Activated naive CD8-positive, alpha-beta T cell treated with anti-CD3 and anti-CD28 coated beads, Interleukin-2, amount 50 U/mL, for 16 hours (primary cell): ENCODE data around the gene EXOC3.
"Not testable (repeated sequence)": the region's sequence is repeated elsewhere in the genome, so short reads cannot be mapped to it uniquely, and the experiment has no call there.

Experiments
- DNase-seq: peaks from one replicate; pipeline ENCODE4 v3.0.0-alpha.2; 2020; ENCODE audit warnings: low read depth, low spot score

The EXOC3 gene

DNA sequence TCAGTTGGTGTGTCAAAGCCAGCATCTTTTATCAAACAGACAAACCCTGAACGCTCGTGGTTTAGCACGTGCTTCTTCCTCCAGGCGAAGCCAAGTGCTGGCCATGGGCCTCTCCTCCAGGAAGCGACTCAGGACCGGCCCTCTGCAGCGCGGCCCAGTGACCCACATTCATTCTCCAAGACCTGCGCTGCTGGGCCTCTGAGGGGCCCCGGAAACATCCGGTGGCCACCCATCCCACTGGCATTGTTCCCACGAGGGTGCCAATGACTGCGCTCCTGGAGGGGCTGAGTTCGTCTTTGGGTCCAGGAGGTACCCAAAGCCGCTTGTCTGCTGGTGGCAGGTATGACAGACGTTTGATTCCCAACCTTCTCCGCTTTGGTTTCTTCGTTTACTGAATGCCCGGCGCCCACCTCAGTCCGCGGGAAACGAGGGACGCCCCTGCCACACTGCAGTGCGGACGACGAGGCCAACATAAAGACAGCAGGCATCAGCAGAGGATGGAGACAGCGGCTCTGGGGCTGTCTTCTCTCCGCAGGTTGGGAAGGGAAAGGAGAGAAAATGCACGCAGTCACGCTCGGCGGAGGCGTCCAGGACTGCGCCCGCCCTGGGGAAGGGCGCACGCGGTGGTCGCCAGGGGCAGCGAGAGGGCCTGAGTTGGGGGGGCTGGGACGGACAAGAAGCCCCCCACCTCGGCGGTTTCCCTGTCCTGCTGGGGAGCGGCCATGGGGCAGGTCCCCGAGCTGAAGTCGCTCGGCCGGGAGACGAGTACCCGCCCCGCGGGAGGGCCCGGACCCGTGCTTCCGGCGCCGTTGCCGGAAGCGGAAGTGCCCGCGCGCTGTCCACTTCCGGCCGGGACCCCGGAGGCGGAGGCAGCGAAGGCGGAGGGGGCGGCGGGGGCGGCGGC is at the start of gene EXOC3:
TSS of gene EXOC3 (plus strand) at position 842 of the 904 bp plus-strand sequence. CDS start 3,030 bp downstream, outside the sequence.
- peak; percentile 32 for DNase-seq

DNA sequence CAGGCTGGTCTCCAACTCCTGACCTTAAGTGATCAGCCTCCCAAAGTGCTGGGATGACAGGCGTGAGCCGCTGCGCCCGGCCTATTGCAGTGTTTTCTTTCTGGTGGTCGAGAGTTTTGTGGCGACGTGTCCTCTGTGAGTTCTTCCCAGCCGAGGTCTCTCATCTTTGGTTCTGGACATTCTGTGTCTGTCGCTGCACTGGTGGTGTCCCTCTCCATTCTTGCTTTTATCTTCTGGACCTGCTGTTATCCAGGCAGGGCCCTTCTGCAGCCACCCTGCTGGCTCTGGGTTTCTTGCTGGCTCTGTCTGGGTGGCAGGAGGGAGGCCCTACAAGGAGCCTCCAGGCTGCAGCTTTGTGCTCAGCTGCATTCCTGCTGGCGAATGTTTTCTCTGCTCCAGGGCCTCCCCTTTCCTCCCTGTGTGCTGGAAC is 49.1 kb upstream of the EXOC3 start:
- no peak for DNase-seq

GRCh38 chr5:394671-395155 is 48.3 kb upstream of the EXOC3 start:
- no peak for DNase-seq

DNA sequence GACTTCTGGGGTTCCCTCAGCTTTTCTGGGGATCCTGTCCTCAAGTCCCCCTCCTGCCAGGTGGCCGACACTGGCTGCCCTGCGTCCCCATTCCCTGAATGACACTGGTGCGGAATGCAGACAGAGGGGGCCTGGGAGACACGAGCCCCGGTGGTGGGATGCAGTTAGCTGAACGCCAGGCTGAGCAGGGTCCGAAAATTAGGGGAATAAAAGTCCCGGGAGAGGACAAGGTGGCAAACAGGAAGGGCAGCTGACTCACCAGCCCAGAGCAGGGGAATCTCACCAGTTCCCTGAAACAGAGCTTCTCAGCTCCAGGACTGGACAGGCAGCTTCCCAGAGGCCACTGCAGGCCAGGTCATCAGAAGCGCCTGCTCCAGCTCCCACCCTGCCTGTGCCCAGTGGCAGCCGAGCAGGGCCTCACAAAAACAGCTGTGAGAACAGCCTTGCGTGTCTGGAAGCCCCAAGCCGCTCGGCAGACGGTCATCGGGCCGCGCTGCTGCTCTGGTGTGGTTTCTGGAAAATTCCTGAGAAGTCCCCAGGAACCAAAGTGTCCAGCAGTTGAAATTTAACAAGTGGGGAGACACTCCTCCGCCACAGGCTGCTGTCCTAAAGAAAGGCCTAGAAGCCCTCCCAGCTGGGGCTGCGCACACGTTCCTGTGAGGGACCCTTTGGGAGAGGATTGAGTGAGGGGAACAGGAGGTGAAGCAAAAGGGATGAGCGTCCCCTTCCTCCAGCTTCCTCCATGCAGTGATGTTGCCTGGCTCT is 47.6 kb upstream of the EXOC3 start:
- no peak for DNase-seq

DNA sequence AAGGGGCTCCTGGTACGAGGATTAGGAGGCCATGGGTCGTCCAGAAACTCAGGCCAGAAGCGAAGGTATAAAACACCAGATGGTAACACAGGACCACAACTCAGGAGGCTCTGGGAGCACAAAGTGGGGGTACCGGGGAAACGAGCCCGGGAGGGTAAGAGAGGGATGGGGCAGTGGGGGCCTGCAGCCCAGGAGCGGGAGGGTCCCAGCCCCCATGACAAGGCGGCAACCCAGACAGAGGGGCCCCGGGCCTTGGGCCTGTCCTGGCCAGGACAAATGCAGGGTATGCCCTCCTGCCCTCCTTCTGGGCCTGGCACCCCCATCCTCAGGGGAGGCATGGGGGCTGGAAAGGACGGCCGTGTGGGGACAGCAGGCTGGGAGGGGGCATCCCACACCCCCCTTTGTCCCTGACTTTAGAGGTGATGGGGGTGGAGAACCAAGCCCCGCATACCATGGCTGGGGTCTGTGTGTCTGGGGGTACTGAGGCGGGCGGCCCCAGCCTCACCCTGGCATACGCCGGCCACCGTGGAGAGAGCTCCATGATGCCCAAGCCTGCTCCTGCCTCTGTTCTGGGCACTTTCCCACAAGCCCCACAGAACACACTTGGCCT is 47.0 kb upstream of the EXOC3 start:
- no peak for DNase-seq

DNA sequence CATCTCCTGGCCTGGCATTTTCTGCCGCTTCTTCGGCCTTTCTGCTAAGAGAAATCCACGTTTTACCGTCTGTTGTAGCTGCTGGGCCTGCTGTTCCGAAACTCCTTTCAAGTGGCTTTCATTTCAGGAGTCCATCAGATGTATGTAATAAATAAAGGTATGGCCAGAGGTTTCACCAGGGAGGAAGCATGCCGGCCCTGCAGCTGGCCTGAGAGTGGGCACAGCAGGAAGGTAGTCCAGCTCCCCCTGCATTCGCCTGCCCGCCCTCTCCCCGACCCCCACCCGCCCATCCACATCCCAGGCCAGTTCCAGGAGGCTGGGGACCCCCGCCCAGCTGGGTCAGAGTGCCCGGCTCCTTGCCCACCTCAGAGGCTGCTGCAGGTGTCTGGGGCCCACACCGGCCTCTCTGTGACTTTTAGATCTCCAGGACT is 46.4 kb upstream of the EXOC3 start:
- DNase-seq, result no peak

GRCh38 chr5:398141-398474 is 44.9 kb upstream of the EXOC3 start:
- DNase-seq, result not testable (repeated sequence)

DNA sequence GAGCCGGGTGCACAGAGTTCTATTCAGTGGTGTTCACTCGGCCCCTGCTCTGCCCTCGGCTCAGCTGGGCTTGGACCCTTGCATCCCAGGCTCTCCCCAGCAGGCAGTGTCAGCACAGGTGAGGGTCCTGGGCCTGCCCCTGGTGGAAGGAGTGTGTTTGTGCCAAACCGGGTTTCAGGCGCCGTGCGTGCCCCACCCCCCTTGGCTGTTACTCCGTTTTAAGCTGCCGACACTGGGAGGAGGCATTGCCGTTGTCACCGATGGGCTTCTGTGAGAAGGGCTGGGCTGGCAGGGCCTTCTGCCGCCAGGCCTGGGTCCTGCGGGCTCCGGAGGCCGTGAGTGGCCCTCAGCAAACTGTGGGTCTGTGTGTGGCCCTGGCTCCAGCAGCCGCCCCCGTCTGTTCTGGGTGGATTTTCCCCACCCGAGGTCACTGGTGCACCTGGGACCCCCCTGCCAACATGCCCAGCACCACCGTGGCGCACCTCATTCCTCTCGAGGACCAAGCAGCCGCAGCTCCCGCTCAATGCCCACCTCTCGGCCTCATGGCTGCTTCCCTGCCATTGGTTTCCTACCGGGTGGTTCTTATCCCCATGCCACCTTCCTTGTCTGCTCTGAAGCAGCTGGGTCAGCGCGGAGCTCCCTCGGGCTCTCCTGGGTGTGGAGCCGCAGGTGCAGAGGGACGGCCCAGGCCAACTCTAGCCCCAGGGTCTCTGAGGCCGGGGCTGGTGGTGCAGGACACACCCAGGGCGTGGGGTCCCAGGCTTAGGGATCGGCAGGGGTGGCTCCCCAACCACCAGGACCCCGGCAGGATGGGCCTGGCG is 44.3 kb upstream of the EXOC3 start:
- DNase-seq, result no peak

GRCh38 chr5:399296-400281 is 43.4 kb upstream of the EXOC3 start:
- peak; percentile 60 for DNase-seq

GRCh38 chr5:400282-401145 is 42.5 kb upstream of the EXOC3 start:
- no peak for DNase-seq

DNA sequence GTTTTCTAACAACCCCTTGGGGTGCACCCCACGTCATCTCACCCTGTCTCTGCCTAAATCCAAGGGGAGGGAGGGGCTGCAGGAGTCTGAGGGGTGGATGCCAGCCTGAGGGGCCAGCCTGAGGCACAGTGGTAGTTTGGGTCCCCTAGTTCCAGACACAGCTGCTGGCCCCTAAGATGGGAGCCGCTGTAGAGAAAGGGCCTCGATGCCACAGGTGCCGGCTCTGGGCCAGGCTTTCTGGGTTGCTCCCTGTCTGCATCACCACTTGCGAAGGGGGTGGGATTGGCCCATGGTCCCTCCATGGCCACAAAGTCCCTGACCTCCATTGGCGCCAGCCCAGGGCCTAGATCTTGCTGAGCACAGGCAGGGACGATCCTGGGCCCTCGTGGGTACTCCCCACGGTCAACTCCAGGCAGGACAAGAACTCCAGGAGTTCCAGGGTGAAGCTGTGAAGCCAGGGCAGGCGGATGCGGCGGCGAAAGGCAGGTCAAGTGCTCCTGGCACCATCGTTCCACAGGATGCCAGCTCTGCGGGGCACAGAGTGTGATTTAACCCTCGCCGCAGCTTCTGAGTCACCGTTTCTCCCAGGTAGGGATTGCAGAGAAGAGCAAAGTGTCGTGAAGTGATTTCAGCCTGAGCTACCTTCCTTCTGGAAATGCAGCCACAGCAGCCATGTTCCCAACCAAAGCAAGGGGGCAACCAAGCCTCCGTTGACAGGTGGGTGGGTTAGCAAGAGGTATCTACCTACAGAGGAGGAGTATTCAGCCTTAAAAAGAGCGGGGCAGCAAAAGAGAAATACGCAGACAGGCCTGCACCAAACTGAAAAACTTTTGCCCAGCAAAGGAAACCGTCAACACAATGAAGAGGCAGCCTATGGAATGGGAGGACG is 41.6 kb upstream of the EXOC3 start:
- DNase-seq, result no peak

GRCh38 chr5:402219-402614 is 40.8 kb upstream of the EXOC3 start:
- DNase-seq, result not testable (repeated sequence)

- DNase-seq, result no peak
These were observed 40.2 kb upstream of the EXOC3 start for GRCh38 chr5:402615-403359.

DNA sequence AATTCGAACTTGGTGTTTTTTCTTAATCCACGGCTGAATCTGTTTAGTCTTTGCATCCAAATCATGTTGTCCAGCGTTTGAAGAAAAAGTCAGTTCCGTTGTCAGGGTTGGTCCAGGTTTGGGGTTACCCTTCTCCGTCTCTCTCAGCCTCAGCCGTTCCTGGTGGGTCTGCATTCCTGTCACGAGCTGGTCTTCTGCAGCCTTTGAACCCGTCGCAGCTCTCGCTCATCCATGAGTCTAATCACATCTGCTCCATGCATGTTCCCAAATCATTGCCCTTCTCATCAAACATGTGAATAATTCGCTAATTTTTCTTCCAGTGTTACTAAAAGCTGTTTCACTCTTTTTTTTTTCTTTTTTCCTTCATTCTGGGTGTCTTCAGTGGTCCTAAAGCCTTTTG is 39.0 kb upstream of the EXOC3 start:
- DNase-seq, result no peak

DNA sequence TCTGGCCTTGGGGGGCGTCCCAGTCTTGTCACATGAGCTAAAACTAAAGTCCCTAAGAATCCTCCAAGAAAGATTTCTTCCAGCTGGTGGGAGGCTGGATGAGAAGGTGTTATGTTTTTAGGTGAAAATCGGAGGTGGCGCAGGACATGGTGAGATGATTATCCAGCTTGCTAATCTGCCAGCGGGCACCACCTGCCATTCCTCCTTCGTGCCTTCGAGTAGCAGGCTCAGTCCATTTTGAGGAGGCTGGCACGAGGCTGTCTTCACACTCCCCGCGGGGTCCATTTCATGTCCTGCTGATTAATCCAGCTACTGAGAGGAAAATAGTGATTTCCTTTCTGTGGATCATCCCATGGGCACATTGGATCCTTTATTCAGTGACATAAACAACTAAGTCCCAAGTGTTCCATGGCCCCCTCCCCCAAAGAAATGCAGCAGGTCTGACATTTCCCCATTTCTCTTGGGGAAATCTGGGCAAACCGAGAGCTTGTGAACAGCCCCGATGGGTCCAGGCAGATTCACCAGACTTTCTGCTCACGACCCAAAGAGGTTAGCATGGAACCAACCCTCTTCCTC is 38.2 kb upstream of the EXOC3 start:
- DNase-seq, result no peak

DNA sequence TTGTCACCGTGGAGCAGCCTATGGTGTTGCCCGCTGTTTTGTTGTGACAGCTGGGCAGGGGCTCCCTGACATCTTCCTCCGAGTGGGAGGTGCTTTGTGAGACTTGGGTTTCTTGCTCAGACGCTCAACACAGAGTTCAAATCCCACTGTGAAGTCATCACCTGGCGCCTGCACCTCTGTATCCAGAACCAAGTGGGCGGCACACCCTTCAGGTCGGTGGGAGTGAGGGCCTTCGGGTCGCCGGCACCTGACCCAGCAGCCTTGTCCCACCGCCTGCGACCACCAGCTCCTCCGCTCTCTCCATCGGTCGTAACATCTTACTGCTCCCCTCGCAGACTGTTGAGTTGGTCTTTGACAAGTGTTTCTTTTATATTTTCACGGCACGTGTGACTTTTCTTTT is 37.6 kb upstream of the EXOC3 start:
- DNase-seq, result no peak

DNA sequence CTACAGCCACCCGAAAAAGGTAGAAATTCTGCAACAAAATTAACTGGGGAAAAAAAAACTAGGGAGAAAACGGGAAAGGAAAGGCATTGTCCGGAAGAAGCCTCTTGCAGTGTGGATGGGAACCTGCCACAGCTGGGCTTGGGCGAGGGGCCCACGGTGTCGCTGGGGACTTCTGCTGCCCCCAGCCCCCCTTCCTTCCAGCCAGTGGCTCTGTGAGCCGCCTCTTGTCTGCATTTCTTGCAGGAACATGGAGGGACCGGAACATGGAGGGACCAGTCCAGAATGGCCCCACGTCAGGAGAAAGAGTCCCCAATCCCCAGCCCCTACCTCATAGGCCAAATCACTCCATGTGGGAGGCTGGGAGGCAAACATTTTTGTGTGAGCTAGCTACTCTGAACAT is 36.9 kb upstream of the EXOC3 start:
- DNase-seq, result no peak
